NCI-H446 (cell line): ENCODE results near the gene CACNA2D3.
A peak's percentile ranks its signal among the peaks of the same experiment; 100 is the strongest.

Experiments
- DNase-seq, 2 experiments: peaks; one replicate each; lab custom pipeline; 2025; lab: John Stamatoyannopoulos, UW

Gene CACNA2D3

GRCh38 chr3:54878145-54878544 is 755.8 kb downstream of the CACNA2D3 start:
- DNase-seq: no peak

- no peak for DNase-seq
Observed at GRCh38 chr3:54882129-54882833, 759.9 kb downstream of the CACNA2D3 start.

- DNase-seq: no peak
Observed at GRCh38 chr3:54888162-54888561, 765.8 kb downstream of the CACNA2D3 start.

GRCh38 chr3:54888873-54889272 is 766.5 kb downstream of the CACNA2D3 start:
- no peak for DNase-seq

- no peak for DNase-seq
Observed at GRCh38 chr3:54889731-54890130, 767.4 kb downstream of the CACNA2D3 start.

GRCh38 chr3:54891540-54891897 is 769.2 kb downstream of the CACNA2D3 start:
- peak in 1 of 2 experiments; percentile 2 for DNase-seq

GRCh38 chr3:54892168-54892567 is 769.8 kb downstream of the CACNA2D3 start:
- DNase-seq: no peak

- DNase-seq: no peak
Observed at GRCh38 chr3:54895613-54896012, 773.3 kb downstream of the CACNA2D3 start.

GRCh38 chr3:54897028-54897711 is 774.8 kb downstream of the CACNA2D3 start:
- no peak for DNase-seq

GRCh38 chr3:54899273-54899672 is 776.9 kb downstream of the CACNA2D3 start:
- DNase-seq: no peak

GRCh38 chr3:54900838-54901591 is 778.7 kb downstream of the CACNA2D3 start:
- DNase-seq: no peak

GRCh38 chr3:54901906-54902685 is 779.7 kb downstream of the CACNA2D3 start:
- peak in 1 of 2 experiments; percentile 5 for DNase-seq

GRCh38 chr3:54905261-54905888 is 783.0 kb downstream of the CACNA2D3 start:
- no peak for DNase-seq

GRCh38 chr3:54905920-54906319 is 783.6 kb downstream of the CACNA2D3 start:
- DNase-seq: no peak

- DNase-seq: no peak
Observed at GRCh38 chr3:54906763-54907162, 784.4 kb downstream of the CACNA2D3 start.

GRCh38 chr3:54909191-54909590 is 786.8 kb downstream of the CACNA2D3 start:
- no peak for DNase-seq

- DNase-seq: no peak
Observed at GRCh38 chr3:54914180-54914579, 791.8 kb downstream of the CACNA2D3 start.

GRCh38 chr3:54915181-54915580 is 792.8 kb downstream of the CACNA2D3 start:
- DNase-seq: no peak

GRCh38 chr3:54915976-54916375 is 793.6 kb downstream of the CACNA2D3 start:
- no peak for DNase-seq

- DNase-seq: no peak
Observed at GRCh38 chr3:54916732-54917131, 794.4 kb downstream of the CACNA2D3 start.

- no peak for DNase-seq
Observed at GRCh38 chr3:54917174-54917573, 794.8 kb downstream of the CACNA2D3 start.

GRCh38 chr3:54917862-54918261 is 795.5 kb downstream of the CACNA2D3 start:
- no peak for DNase-seq
